ENCODE measurements around the gene RHBG. TPM values are rescaled to one million over a fixed set of nuclear protein-coding genes. Genes with fewer than 3 reads are reported as not detected.
"Not testable (repeated sequence)": the region's sequence is repeated elsewhere in the genome, so short reads cannot be mapped to it uniquely, and the experiment has no call there.

RHBG gene
- total and polyA plus RNA-seq, 4 donors = 0.25 to 6.4 (median 2.3) TPM

DNA sequence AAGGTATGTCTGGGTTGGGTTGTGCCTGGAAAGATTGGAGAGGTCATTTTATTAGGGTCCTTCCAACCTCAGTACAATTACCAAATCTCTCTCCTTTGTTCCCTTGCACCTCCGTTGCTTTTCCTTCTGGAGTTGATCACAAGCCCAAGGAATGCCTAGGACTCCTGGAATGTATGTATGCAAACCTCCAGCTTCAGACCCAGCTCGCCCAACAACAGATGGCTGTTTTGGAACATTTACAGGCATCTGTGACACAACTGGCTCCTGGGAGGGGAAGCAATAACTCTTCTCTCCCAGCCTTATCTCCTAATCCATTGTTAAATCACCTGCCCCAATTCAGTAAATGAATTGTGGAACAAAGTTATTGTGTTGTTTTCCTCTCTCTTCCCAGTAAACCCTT, 22.4 kb upstream of the RHBG start:
- Histone ChIP-seq H3K4me3 (ENCODE audit: low read depth in 1 of 3, low read length in 3 of 3) (no peak overlapping the region), H3K36me3 (ENCODE audit: control insufficient read depth in 4 of 4, insufficient read depth in 3 of 4, low read depth in 1 of 4, low read length in 3 of 4) (no peaks in the 10 kb centered on the region), H3K27me3 (ENCODE audit: control insufficient read depth in 4 of 4, insufficient read depth in 4 of 4, low read length in 3 of 4) (no peaks in the 10 kb centered on the region), H3K9me3 (ENCODE audit: control insufficient read depth in 4 of 4, low read length in 3 of 4) (no peaks in the 10 kb centered on the region), H3K9ac (ENCODE audit: low read depth in 1 of 2, low read length in 2 of 2) (no peak overlapping the region), H3K27ac (ENCODE audit: low read depth in 1 of 2, low read length in 2 of 2) (no peak overlapping the region), H3K4me1 (ENCODE audit: control insufficient read depth in 4 of 4, insufficient read depth in 4 of 4, low read length in 3 of 4) (no peaks in the 10 kb centered on the region)
- 77% methylated on average over 2 of the region's 2 CpGs for WGBS
- no peak for DNase-seq (ENCODE audit: low spot score)
- TF ChIP-seq, protein P1, sequence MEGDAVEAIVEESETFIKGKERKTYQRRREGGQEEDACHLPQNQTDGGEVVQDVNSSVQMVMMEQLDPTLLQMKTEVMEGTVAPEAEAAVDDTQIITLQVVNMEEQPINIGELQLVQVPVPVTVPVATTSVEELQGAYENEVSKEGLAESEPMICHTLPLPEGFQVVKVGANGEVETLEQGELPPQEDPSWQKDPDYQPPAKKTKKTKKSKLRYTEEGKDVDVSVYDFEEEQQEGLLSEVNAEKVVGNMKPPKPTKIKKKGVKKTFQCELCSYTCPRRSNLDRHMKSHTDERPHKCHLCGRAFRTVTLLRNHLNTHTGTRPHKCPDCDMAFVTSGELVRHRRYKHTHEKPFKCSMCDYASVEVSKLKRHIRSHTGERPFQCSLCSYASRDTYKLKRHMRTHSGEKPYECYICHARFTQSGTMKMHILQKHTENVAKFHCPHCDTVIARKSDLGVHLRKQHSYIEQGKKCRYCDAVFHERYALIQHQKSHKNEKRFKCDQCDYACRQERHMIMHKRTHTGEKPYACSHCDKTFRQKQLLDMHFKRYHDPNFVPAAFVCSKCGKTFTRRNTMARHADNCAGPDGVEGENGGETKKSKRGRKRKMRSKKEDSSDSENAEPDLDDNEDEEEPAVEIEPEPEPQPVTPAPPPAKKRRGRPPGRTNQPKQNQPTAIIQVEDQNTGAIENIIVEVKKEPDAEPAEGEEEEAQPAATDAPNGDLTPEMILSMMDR (IDR thresholded peaks at IDR 0.05; ENCODE audit: low read depth, low read length, missing input control) = no peak
- TF ChIP-seq FOXA2 (IDR thresholded peaks at IDR 0.05) = no peak
- no peak for TF ChIP-seq MAX (IDR thresholded peaks at IDR 0.05)
- TF ChIP-seq SP1 (IDR thresholded peaks at IDR 0.05) = no peak
- TF ChIP-seq, protein P2, sequence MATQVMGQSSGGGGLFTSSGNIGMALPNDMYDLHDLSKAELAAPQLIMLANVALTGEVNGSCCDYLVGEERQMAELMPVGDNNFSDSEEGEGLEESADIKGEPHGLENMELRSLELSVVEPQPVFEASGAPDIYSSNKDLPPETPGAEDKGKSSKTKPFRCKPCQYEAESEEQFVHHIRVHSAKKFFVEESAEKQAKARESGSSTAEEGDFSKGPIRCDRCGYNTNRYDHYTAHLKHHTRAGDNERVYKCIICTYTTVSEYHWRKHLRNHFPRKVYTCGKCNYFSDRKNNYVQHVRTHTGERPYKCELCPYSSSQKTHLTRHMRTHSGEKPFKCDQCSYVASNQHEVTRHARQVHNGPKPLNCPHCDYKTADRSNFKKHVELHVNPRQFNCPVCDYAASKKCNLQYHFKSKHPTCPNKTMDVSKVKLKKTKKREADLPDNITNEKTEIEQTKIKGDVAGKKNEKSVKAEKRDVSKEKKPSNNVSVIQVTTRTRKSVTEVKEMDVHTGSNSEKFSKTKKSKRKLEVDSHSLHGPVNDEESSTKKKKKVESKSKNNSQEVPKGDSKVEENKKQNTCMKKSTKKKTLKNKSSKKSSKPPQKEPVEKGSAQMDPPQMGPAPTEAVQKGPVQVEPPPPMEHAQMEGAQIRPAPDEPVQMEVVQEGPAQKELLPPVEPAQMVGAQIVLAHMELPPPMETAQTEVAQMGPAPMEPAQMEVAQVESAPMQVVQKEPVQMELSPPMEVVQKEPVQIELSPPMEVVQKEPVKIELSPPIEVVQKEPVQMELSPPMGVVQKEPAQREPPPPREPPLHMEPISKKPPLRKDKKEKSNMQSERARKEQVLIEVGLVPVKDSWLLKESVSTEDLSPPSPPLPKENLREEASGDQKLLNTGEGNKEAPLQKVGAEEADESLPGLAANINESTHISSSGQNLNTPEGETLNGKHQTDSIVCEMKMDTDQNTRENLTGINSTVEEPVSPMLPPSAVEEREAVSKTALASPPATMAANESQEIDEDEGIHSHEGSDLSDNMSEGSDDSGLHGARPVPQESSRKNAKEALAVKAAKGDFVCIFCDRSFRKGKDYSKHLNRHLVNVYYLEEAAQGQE (IDR thresholded peaks at IDR 0.05) = no peak

GRCh38 chr1:156347331-156347730, 21.7 kb upstream of the RHBG start:
- Histone ChIP-seq H3K9me3 (ENCODE audit: control insufficient read depth in 4 of 4, low read length in 3 of 4) (no peaks in the 10 kb centered on the region), H3K36me3 (ENCODE audit: control insufficient read depth in 4 of 4, insufficient read depth in 3 of 4, low read depth in 1 of 4, low read length in 3 of 4) (no peaks in the 10 kb centered on the region), H3K4me3 (ENCODE audit: low read depth in 1 of 3, low read length in 3 of 3) (no peak overlapping the region), H3K27ac (ENCODE audit: low read depth in 1 of 2, low read length in 2 of 2) (no peak overlapping the region), H3K9ac (ENCODE audit: low read depth in 1 of 2, low read length in 2 of 2) (no peak overlapping the region), H3K27me3 (ENCODE audit: control insufficient read depth in 4 of 4, insufficient read depth in 4 of 4, low read length in 3 of 4) (no peaks in the 10 kb centered on the region), H3K4me1 (ENCODE audit: control insufficient read depth in 4 of 4, insufficient read depth in 4 of 4, low read length in 3 of 4) (no peaks in the 10 kb centered on the region)
- TF ChIP-seq SP1 (IDR thresholded peaks at IDR 0.05) = no peak
- no peak for TF ChIP-seq HNF4G (IDR thresholded peaks at IDR 0.05)
- no peak for TF ChIP-seq JUND (IDR thresholded peaks at IDR 0.05)
- no peak for TF ChIP-seq ZBTB33 (IDR thresholded peaks at IDR 0.05)
- no peak for TF ChIP-seq MAX (IDR thresholded peaks at IDR 0.05)
- TF ChIP-seq, protein P1 (IDR thresholded peaks at IDR 0.05; ENCODE audit: low read depth, low read length, missing input control) = no peak
- TF ChIP-seq EGR1 (IDR thresholded peaks at IDR 0.05; ENCODE audit: low read depth in 2 of 2) = no peak
- no peak for TF ChIP-seq RAD21 (IDR thresholded peaks at IDR 0.05)
- no peak for TF ChIP-seq FOXA1 (IDR thresholded peaks at IDR 0.05)
- no peak for DNase-seq (ENCODE audit: low spot score)
- 86% methylated on average over 4 of the region's 4 CpGs for WGBS

DNA sequence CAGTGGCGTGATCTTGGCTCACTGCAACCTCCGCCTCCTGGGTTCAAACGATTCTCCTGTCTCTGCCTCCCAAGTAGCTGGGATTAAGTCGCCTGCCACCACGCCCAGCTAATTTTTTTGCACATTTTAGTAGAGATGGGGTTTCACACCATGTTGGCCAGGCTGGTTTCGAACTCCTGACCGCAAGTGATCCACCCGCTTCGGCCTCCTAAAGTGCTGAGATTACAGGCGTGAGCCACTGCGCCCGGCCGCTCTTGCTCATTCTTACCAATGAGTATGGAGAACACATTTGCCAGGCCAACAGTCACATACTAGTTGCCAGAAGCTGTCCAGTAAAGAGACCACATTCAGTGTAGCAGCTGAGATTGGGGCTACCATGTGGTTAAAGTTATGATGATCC, 16.5 kb upstream of the RHBG start:
- not testable (repeated sequence) for DNase-seq (ENCODE audit: low spot score); H3K4me1 ChIP-seq (ENCODE audit: control insufficient read depth in 4 of 4, insufficient read depth in 4 of 4, low read length in 3 of 4); H3K27ac ChIP-seq (ENCODE audit: low read depth in 1 of 2, low read length in 2 of 2); H3K36me3 ChIP-seq (ENCODE audit: control insufficient read depth in 4 of 4, insufficient read depth in 3 of 4, low read depth in 1 of 4, low read length in 3 of 4); H3K27me3 ChIP-seq (ENCODE audit: control insufficient read depth in 4 of 4, insufficient read depth in 4 of 4, low read length in 3 of 4); H3K4me3 ChIP-seq (ENCODE audit: low read depth in 1 of 3, low read length in 3 of 3); H3K9me3 ChIP-seq (ENCODE audit: control insufficient read depth in 4 of 4, low read length in 3 of 4); H3K9ac ChIP-seq (ENCODE audit: low read depth in 1 of 2, low read length in 2 of 2)
- WGBS = 93% methylated on average over 13 of the region's 13 CpGs
